H1 (cell line): ENCODE data around the gene HIPK3. TPM values are rescaled to one million over a fixed set of nuclear protein-coding genes. Genes with fewer than 3 reads are reported as not detected.

Source experiments
- CTCF ChIA-PET: fragments of 300-600 bp; sonication (Branson Sonifier 250); formaldehyde crosslinking; loops from one replicate; lab custom pipeline; 2021; ENCODE audit not compliant: partially characterized antibody; lab: Charles Lee
- POLR2A ChIA-PET: fragments of 300-600 bp; sonication (Branson Sonifier 250); formaldehyde crosslinking; loops from one replicate; lab custom pipeline; 2021; ENCODE audit warnings: inconsistent platforms; ENCODE audit not compliant: partially characterized antibody; lab: Charles Lee
- DNase-seq, 2 experiments: peaks; one replicate each; pipeline versions ENCODE4 v3.0.0 to v3.0.0-alpha.2; 2010 to 2022; ENCODE audit warnings: low spot score in 2 of 2, low read depth in 1 of 2, mixed read lengths in 1 of 2
- FAIRE-seq: peaks from 2 replicates; lab custom pipeline; 2011; peaks lifted over from hg19 to GRCh38; lab: Jason Lieb, UNC
- H2AFZ ChIP-seq: 2 replicates; pipeline ENCODE4 v1.8.1; 2012; ENCODE audit warnings: low read length, inconsistent platforms
- H2AK5ac ChIP-seq: 2 replicates; pipeline ENCODE4 v1.6.1; 2013; ENCODE audit warnings: low read depth, low read length
- H2BK120ac ChIP-seq: replicated peaks from 2 replicates; pipeline ENCODE3; 2013; ENCODE audit warnings: low read depth, low read length, inconsistent platforms
- H2BK12ac ChIP-seq: 2 replicates; pipeline ENCODE4 v1.6.1; 2013; ENCODE audit warnings: low read depth, low read length
- H2BK15ac ChIP-seq: 2 replicates; pipeline ENCODE4 v1.6.1; 2013; ENCODE audit warnings: low read length
- H2BK20ac ChIP-seq: 2 replicates; pipeline ENCODE4 v1.6.1; 2013; ENCODE audit warnings: low read length
- H2BK5ac ChIP-seq: 2 replicates; pipeline ENCODE4 v1.6.1; 2013; ENCODE audit warnings: low read depth, low read length
- H3K14ac ChIP-seq: 2 replicates; pipeline ENCODE4 v1.6.1; 2013; ENCODE audit warnings: inconsistent platforms; ENCODE audit not compliant: insufficient read length
- H3K18ac ChIP-seq: 2 replicates; pipeline ENCODE4 v1.6.1; 2013; ENCODE audit warnings: low read length; ENCODE audit errors: extremely low read depth
- H3K23ac ChIP-seq: 2 replicates; pipeline ENCODE4 v1.6.1; 2013; ENCODE audit warnings: inconsistent platforms; ENCODE audit not compliant: insufficient read length
- H3K23me2 ChIP-seq: 2 replicates; pipeline ENCODE4 v1.6.1; 2013; ENCODE audit warnings: low read depth, low read length
- H3K27ac ChIP-seq: 2 replicates; pipeline ENCODE4 v1.6.1; 2011; ENCODE audit warnings: low read depth, low read length, inconsistent platforms
- H3K27me3 ChIP-seq, 4 experiments: replicated peaks in 1 of 4; 1 replicate in 1 of 4; 2 replicates in 3 of 4; pipeline versions ENCODE4 v1.6.1 to v1.8.1; 2011 to 2013; ENCODE audit warnings: low read length in 3 of 4, mild to moderate bottlenecking in 3 of 4, inconsistent platforms in 2 of 4, mixed read lengths in 2 of 4, moderate library complexity in 1 of 4; ENCODE audit not compliant: control insufficient read depth in 3 of 4, insufficient read depth in 3 of 4; ENCODE audit errors: extremely low read depth in 1 of 4
- H3K36me3 ChIP-seq, 4 experiments: 2 replicates each; pipeline versions ENCODE4 v1.6.1 to v1.8.1; 2011 to 2013; ENCODE audit warnings: mild to moderate bottlenecking in 4 of 4, low read length in 3 of 4, moderate library complexity in 2 of 4, control low read depth in 1 of 4, inconsistent platforms in 1 of 4; ENCODE audit not compliant: insufficient read depth in 4 of 4, control insufficient read depth in 2 of 4
- H3K4ac ChIP-seq: replicated peaks from 2 replicates; pipeline ENCODE3; 2013; ENCODE audit warnings: low read length, low read depth, mixed read lengths, inconsistent platforms; ENCODE audit not compliant: insufficient read length
- H3K4me1 ChIP-seq, 4 experiments: replicated peaks in 1 of 4; 1 replicate in 1 of 4; 2 replicates in 3 of 4; pipeline versions ENCODE4 v1.6.1 to v1.8.1; 2011 to 2013; ENCODE audit warnings: low read length in 3 of 4, inconsistent platforms in 2 of 4, mixed read lengths in 1 of 4; ENCODE audit not compliant: insufficient read depth in 4 of 4, control insufficient read depth in 3 of 4
- H3K4me2 ChIP-seq, 2 experiments: 2 replicates each; pipeline versions ENCODE4 v1.6.1 to v1.8.1; 2011 to 2013; ENCODE audit warnings: low read depth in 2 of 2, low read length in 2 of 2, control low read depth in 1 of 2, inconsistent platforms in 1 of 2, mild to moderate bottlenecking in 1 of 2; ENCODE audit not compliant: insufficient read depth in 1 of 2
- H3K4me3 ChIP-seq, 4 experiments: fragments of 200-600, 300-600 bp in 1 of 4; sonication (generic), shearing (Covaris generic), sonication (Bioruptor Twin) in 1 of 4; 2 replicates each; pipeline versions ENCODE4 v1.5.1 to v1.8.1; 2011 to 2016; ENCODE audit warnings: low read length in 4 of 4, low read depth in 3 of 4, control low read depth in 2 of 4, inconsistent platforms in 2 of 4, mild to moderate bottlenecking in 2 of 4, mixed read lengths in 1 of 4, moderate library complexity in 1 of 4; ENCODE audit not compliant: insufficient read depth in 2 of 4; ENCODE audit errors: extremely low read depth in 1 of 4
- H3K56ac ChIP-seq: replicated peaks from 2 replicates; pipeline ENCODE3; 2013; ENCODE audit warnings: low read depth, mild to moderate bottlenecking, mixed read lengths, low read length, inconsistent platforms; ENCODE audit not compliant: insufficient read length
- H3K79me1 ChIP-seq: 2 replicates; pipeline ENCODE4 v1.6.1; 2013; ENCODE audit warnings: low read depth, low read length, control low read depth
- H3K79me2 ChIP-seq, 2 experiments: 2 replicates each; pipeline versions ENCODE4 v1.6.1 to v1.8.1; 2012 to 2013; ENCODE audit warnings: low read length in 2 of 2, mild to moderate bottlenecking in 2 of 2, inconsistent platforms in 1 of 2; ENCODE audit not compliant: insufficient read depth in 2 of 2, control insufficient read depth in 1 of 2
- H3K9ac ChIP-seq, 4 experiments: replicated peaks in 1 of 4; 1 replicate in 1 of 4; 2 replicates in 3 of 4; pipeline versions ENCODE4 v1.6.1 to v1.8.1; 2011 to 2013; ENCODE audit warnings: low read depth in 3 of 4, low read length in 3 of 4, control low read depth in 2 of 4, mild to moderate bottlenecking in 2 of 4, moderate library complexity in 2 of 4, inconsistent platforms in 1 of 4; ENCODE audit errors: extremely low read depth in 1 of 4
- H3K9me3 ChIP-seq, 2 experiments: 2 replicates each; pipeline versions ENCODE4 v1.6.1 to v1.8.1; 2012 to 2013; ENCODE audit warnings: mild to moderate bottlenecking in 2 of 2, moderate library complexity in 2 of 2, control low read depth in 1 of 2, inconsistent platforms in 1 of 2, low read depth in 1 of 2, low read length in 1 of 2, mixed read lengths in 1 of 2; ENCODE audit not compliant: insufficient read depth in 2 of 2
- H4K20me1 ChIP-seq, 2 experiments: replicated peaks in 1 of 2; 2 replicates each; pipeline versions ENCODE3 to v1.8.1; 2011 to 2013; ENCODE audit warnings: inconsistent platforms in 2 of 2, low read length in 2 of 2, mild to moderate bottlenecking in 1 of 2; ENCODE audit not compliant: insufficient read depth in 2 of 2, control insufficient read depth in 1 of 2
- H4K5ac ChIP-seq: 2 replicates; pipeline ENCODE4 v1.6.1; 2013; ENCODE audit warnings: low read length, low read depth, mixed read lengths, inconsistent platforms; ENCODE audit not compliant: insufficient read length
- H4K8ac ChIP-seq: 2 replicates; pipeline ENCODE4 v1.8.0; 2013; ENCODE audit warnings: mild to moderate bottlenecking, moderate library complexity, low read length, inconsistent platforms; ENCODE audit not compliant: insufficient read depth; ENCODE audit errors: extremely low read depth
- H4K91ac ChIP-seq: replicated peaks from 2 replicates; pipeline ENCODE3; 2013; ENCODE audit warnings: low read length, mixed read lengths, inconsistent platforms; ENCODE audit not compliant: insufficient read length
- ASH2L ChIP-seq: fragments of 200-600, 300-600 bp; sonication (generic); IDR thresholded peaks from one replicate; pipeline ENCODE4 v1.7.1; 2017; ENCODE audit warnings: low read length
- CREB1 ChIP-seq: IDR thresholded peaks from 2 replicates; pipeline ENCODE4 v1.6.1; 2012; ENCODE audit warnings: inconsistent platforms
- GABPA ChIP-seq: IDR thresholded peaks from 2 replicates; pipeline ENCODE4 v1.6.1; 2011; ENCODE audit warnings: mild to moderate bottlenecking, low read length, moderate library complexity, borderline replicate concordance; ENCODE audit not compliant: insufficient read depth
- MAFK ChIP-seq: IDR thresholded peaks from 2 replicates; pipeline ENCODE4 v1.6.1; 2012; ENCODE audit warnings: low read depth, mild to moderate bottlenecking, improper control_type of control experiment, low read length
- SAP30 ChIP-seq: fragments of 300-600 bp; sonication (generic); IDR thresholded peaks from 2 replicates; pipeline ENCODE4 v1.7.1; 2012; ENCODE audit warnings: low read length, moderate library complexity, mild to moderate bottlenecking, inconsistent platforms; ENCODE audit not compliant: insufficient read depth, insufficient replicate concordance
- TBP ChIP-seq: IDR thresholded peaks from 2 replicates; pipeline ENCODE4 v1.6.1; 2011; ENCODE audit warnings: low read depth, low read length, improper control_type of control experiment
- TEAD4 ChIP-seq: IDR thresholded peaks from 2 replicates; pipeline ENCODE4 v1.6.1; 2012; ENCODE audit warnings: low read depth, low read length, inconsistent platforms, mixed read lengths
- YY1 ChIP-seq: IDR thresholded peaks from 2 replicates; pipeline ENCODE4 v1.6.1; 2011; ENCODE audit warnings: low read depth, mild to moderate bottlenecking, low read length
- WGBS, 2 experiments: shearing (Covaris generic) in 1 of 2; methylation state at CpG; one replicate each; pipeline versions ENCODE4 v1.1.6 to v1.1.7; 2013 to 2015; ENCODE audit warnings: low lambda C conversion rate in 2 of 2, mixed read lengths in 2 of 2, inconsistent platforms in 1 of 2, low coverage in 1 of 2, missing lambda C conversion rate in 1 of 2; ENCODE audit not compliant: insufficient replicate concordance in 2 of 2, insufficient coverage in 1 of 2, insufficient read length in 1 of 2; ENCODE audit errors: extremely low coverage in 1 of 2, missing lambda C conversion rate in 1 of 2; 5-methylcytosine and 5-hydroxymethylcytosine counted together
- polyA plus RNA-seq, 7 experiments: library from polyadenylated mRNA; depleted of rRNA in 3 of 7; stranded (reverse) in 5 of 7; unstranded in 2 of 7; fragments of >200 nt in 5 of 7; fragments of 200-250 nt in 2 of 7; gene quantifications; 1 replicate in 5 of 7; 2 replicates in 1 of 7; 4 replicates in 1 of 7; pipeline versions ENCODE4 v1.2.1 to v1.2.3, GENCODE V29; 2011 to 2013; ENCODE audit warnings: missing spikeins in 2 of 7, mixed read lengths in 2 of 7
- total RNA-seq: library from RNA; stranded (reverse); fragmentation: NEBNext Ultra II Directional; extraction: Animal tissue kit (Norgen Biotek cat#: 25700); gene quantifications from 2 replicates; pipeline ENCODE4 v1.2.1, GENCODE V29; 2021
- TF ChIP-seq, protein P1 (sequence below): IDR thresholded peaks from 2 replicates; pipeline ENCODE4 v1.6.1; 2012; ENCODE audit warnings: low read length, inconsistent platforms

Gene HIPK3
- total and polyA plus RNA-seq, 2 of the 8 experiments (the other 6 are each of a cell fraction or from before 2014, with no cell fraction given): 5.0 to 22.3 TPM

DNA sequence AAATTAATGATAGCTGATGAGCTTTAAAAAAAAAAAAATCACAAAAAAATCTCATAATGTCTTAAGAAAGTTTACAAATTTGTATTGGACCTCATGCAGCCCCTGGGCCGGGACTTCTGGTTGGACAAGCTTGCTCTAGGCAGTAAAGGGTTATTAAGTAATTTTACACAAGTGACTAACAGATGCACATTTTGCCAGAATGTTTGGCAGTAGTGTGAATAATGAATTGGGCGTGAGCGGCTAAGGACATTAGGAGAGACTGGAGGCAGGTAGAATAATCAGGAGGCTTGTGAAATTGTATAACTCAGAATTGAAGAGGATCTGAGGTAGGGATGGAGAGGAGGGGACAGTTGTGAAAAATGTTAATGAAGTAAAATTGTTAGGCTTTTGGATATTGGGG lies 77.4 kb downstream of the HIPK3 start:
- H3K18ac ChIP-seq: no peak overlapping the region; the same call in 1 of the 2 replicates
- H3K4me2 ChIP-seq: no peak overlapping the region
- CTCF ChIA-PET: interaction anchor here (0.7 to 2.5 kb wide), 3 partner anchors 10 to 169 kb away, joined by 3 to 9 read pairs (median 8); no protein-coding TSS in a partner anchor
- H3K14ac ChIP-seq: no peak overlapping the region
- no peak overlapping the region for H2AFZ ChIP-seq
- H3K4me1 ChIP-seq: no peaks in the 10 kb centered on the region
- no peak overlapping the region for H2BK5ac ChIP-seq
- WGBS, 2 experiments: 95% methylated on average over 3 of the region's 3 CpGs; no CpG with 5 or more reads in 1 of the 2 experiments
- POLR2A ChIA-PET: no interaction called here
- H3K79me2 ChIP-seq: no peaks in the 10 kb centered on the region
- no peak overlapping the region for H4K91ac ChIP-seq
- peaks cover 0 to 3% (median 0%) of the 10 kb centered on the region in 4 experiments; a peak in 2 of 8 replicates for H3K36me3 ChIP-seq
- no peaks in the 10 kb centered on the region for H3K9me3 ChIP-seq
- no peak overlapping the region for H4K8ac ChIP-seq
- no peak overlapping the region for H2BK12ac ChIP-seq
- H4K5ac ChIP-seq: no peak overlapping the region
- H3K23me2 ChIP-seq: no peaks in the 10 kb centered on the region
- no peak for DNase-seq
- no peak for FAIRE-seq
- H4K20me1 ChIP-seq: no peaks in the 10 kb centered on the region
- H2AK5ac ChIP-seq: no peak overlapping the region
- no peak for TF ChIP-seq GABPA
- TF ChIP-seq TBP: no peak
- no peak for TF ChIP-seq CREB1
- TF ChIP-seq ASH2L: no peak
- TF ChIP-seq, protein P1, sequence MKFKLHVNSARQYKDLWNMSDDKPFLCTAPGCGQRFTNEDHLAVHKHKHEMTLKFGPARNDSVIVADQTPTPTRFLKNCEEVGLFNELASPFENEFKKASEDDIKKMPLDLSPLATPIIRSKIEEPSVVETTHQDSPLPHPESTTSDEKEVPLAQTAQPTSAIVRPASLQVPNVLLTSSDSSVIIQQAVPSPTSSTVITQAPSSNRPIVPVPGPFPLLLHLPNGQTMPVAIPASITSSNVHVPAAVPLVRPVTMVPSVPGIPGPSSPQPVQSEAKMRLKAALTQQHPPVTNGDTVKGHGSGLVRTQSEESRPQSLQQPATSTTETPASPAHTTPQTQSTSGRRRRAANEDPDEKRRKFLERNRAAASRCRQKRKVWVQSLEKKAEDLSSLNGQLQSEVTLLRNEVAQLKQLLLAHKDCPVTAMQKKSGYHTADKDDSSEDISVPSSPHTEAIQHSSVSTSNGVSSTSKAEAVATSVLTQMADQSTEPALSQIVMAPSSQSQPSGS: no peak
- TF ChIP-seq TEAD4: no peak
- no peak for TF ChIP-seq YY1
- TF ChIP-seq MAFK: no peak
- TF ChIP-seq SAP30: no peak
- no peaks in the 10 kb centered on the region for H3K27me3 ChIP-seq
- H3K4ac ChIP-seq: no peak overlapping the region
- H3K9ac ChIP-seq: no peak overlapping the region
- H2BK120ac ChIP-seq: no peak overlapping the region
- H3K27ac ChIP-seq: no peak overlapping the region
- no peak overlapping the region for H2BK20ac ChIP-seq
- no peak overlapping the region for H2BK15ac ChIP-seq
- no peaks in the 10 kb centered on the region; the same call in 1 of the 2 replicates for H3K79me1 ChIP-seq
- H3K4me3 ChIP-seq: no peak overlapping the region
- no peak overlapping the region for H3K56ac ChIP-seq
- no peak overlapping the region for H3K23ac ChIP-seq
